ENCODE results near the gene ZC3H7B. TPM values are rescaled to one million over a fixed set of nuclear protein-coding genes. Genes with fewer than 3 reads are reported as not detected.

Gene ZC3H7B
- total RNA-seq, 1 donor = 45.9 TPM

- H3K4me3 ChIP-seq (ENCODE audit: low read depth, low read length) = no peak overlapping the region
- no peak for TF ChIP-seq CTCF (IDR thresholded peaks at IDR 0.05; ENCODE audit: insufficient read depth, low read length)
- no peak for DNase-seq (ENCODE audit: low read depth)
Observed at GRCh38 chr22:41296826-41297667, 4.3 kb upstream of the ZC3H7B start.

- no peak for DNase-seq (ENCODE audit: low read depth)
- H3K4me3 ChIP-seq (ENCODE audit: low read depth, low read length) = peak overlapping the region; percentile 80
Observed at GRCh38 chr22:41300661-41301060, 664 bp upstream of the ZC3H7B start.

GRCh38 chr22:41302021-41302767, 869 bp downstream of the ZC3H7B start:
- TF ChIP-seq CTCF (IDR thresholded peaks at IDR 0.05; ENCODE audit: insufficient read depth, low read length) = no peak
- H3K4me3 ChIP-seq (ENCODE audit: low read depth, low read length) = peak overlapping the region; percentile 80
- DNase-seq (ENCODE audit: low read depth) = peak; percentile 17

More at GRCh38 chr22:41300661-41301060, 664 bp upstream of the ZC3H7B start:
- no peak for TF ChIP-seq CTCF (IDR thresholded peaks at IDR 0.05; ENCODE audit: insufficient read depth, low read length)

GRCh38 chr22:41302811-41303210, 1.5 kb downstream of the ZC3H7B start:
- no peak for TF ChIP-seq CTCF (IDR thresholded peaks at IDR 0.05; ENCODE audit: insufficient read depth, low read length)
- DNase-seq (ENCODE audit: low read depth) = no peak
- H3K4me3 ChIP-seq (ENCODE audit: low read depth, low read length) = peak overlapping the region; percentile 80

- DNase-seq (ENCODE audit: low read depth) = peak; percentile 82
- H3K4me3 ChIP-seq (ENCODE audit: low read depth, low read length) = no peak overlapping the region
Observed at GRCh38 chr22:41305646-41306045, 4.3 kb downstream of the ZC3H7B start.

GRCh38 chr22:41308054-41308453, 6.7 kb downstream of the ZC3H7B start:
- no peak for TF ChIP-seq CTCF (IDR thresholded peaks at IDR 0.05; ENCODE audit: insufficient read depth, low read length)
- no peak overlapping the region for H3K4me3 ChIP-seq (ENCODE audit: low read depth, low read length)
- DNase-seq (ENCODE audit: low read depth) = peak; percentile 40

More at GRCh38 chr22:41305646-41306045, 4.3 kb downstream of the ZC3H7B start:
- TF ChIP-seq CTCF (IDR thresholded peaks at IDR 0.05; ENCODE audit: insufficient read depth, low read length) = no peak

Measured in fibroblast of the aortic adventitia (primary cell).